ENCODE results near the gene CATSPER4. TPM values are rescaled to one million over a fixed set of nuclear protein-coding genes. Genes with fewer than 3 reads are reported as not detected.

CATSPER4 gene
- total RNA-seq, 1 experiment from 2014 or later, result 0.35 TPM

DNA sequence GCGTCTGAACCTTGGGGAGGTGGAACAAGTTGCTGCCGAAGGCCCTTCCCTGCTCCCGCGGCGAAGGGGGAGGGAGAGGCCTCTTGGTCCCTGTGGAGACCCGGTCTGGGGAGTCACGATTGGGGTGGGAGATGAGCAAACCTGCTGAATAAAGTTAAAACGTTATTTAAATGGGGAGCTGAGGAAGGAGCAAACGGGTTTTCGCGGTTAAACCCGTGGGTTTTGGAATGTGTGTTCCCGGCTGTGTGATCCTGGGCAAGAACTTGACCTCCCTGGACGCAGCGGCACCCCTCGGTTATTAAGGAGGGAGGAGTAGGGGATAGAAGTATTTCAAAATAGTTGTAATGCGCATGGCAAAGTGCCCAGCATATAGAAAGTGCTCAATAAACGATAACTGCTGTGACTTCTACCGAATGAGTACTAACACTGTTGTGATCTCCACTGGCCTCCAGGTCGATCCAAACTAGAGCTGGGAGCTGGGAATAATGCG, 28.1 kb upstream of the CATSPER4 start (continued):
- TF ChIP-seq, protein P1, sequence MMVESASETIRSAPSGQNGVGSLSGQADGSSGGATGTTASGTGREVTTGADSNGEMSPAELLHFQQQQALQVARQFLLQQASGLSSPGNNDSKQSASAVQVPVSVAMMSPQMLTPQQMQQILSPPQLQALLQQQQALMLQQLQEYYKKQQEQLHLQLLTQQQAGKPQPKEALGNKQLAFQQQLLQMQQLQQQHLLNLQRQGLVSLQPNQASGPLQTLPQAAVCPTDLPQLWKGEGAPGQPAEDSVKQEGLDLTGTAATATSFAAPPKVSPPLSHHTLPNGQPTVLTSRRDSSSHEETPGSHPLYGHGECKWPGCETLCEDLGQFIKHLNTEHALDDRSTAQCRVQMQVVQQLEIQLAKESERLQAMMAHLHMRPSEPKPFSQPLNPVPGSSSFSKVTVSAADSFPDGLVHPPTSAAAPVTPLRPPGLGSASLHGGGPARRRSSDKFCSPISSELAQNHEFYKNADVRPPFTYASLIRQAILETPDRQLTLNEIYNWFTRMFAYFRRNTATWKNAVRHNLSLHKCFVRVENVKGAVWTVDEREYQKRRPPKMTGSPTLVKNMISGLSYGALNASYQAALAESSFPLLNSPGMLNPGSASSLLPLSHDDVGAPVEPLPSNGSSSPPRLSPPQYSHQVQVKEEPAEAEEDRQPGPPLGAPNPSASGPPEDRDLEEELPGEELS (CRISPR knock-in tag; IDR thresholded peaks at IDR 0.05), result no peak

DNA sequence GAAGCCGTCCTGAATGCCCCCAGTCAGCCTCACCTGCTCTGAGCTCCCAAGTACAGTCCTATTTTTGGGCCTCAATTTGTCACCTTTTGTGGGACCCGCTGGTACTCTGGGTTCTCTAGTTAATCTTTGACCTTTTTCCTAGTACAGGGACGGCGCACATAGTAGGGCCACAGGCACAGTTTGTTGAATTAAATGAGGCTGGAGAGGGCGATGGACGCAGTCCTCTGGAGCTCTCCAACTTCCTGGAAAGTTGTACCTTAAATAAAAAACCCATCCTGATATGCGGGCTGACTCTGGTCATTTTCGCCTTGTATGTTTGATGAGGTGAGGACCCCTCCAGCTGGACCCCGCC, 26.7 kb upstream of the CATSPER4 start:
- CTCF ChIA-PET, result interaction anchor here (0.6 to 2.5 kb wide), 11 partner anchors 7 to 923 kb away, joined by 3 to 15 read pairs (median 4); partner anchors contain the start of genes CEP85 and CNKSR1
- H3K27ac Mint-ChIP-seq, result no peak overlapping the region
- H3K36me3 Mint-ChIP-seq, result no peaks in the 10 kb centered on the region
- ATAC-seq (no peak), DNase-seq (ENCODE audit: low spot score) (no peak)
- H3K27me3 Mint-ChIP-seq (ENCODE audit: low read depth), result peaks cover 73% of the 10 kb centered on the region
- peak overlapping the region; percentile 52 for H3K4me3 Mint-ChIP-seq
- TF ChIP-seq RORB (CRISPR knock-in tag; IDR thresholded peaks at IDR 0.05), result no peak
- no peaks in the 10 kb centered on the region for H3K9me3 Mint-ChIP-seq
- POLR2A ChIA-PET, result interaction anchor here (2.9 kb wide), 1 partner anchor 52 kb away, joined by 9 read pairs; the partner anchor contains the start of gene PDIK1L
- H3K4me1 Mint-ChIP-seq, result peaks cover 41% of the 10 kb centered on the region

DNA sequence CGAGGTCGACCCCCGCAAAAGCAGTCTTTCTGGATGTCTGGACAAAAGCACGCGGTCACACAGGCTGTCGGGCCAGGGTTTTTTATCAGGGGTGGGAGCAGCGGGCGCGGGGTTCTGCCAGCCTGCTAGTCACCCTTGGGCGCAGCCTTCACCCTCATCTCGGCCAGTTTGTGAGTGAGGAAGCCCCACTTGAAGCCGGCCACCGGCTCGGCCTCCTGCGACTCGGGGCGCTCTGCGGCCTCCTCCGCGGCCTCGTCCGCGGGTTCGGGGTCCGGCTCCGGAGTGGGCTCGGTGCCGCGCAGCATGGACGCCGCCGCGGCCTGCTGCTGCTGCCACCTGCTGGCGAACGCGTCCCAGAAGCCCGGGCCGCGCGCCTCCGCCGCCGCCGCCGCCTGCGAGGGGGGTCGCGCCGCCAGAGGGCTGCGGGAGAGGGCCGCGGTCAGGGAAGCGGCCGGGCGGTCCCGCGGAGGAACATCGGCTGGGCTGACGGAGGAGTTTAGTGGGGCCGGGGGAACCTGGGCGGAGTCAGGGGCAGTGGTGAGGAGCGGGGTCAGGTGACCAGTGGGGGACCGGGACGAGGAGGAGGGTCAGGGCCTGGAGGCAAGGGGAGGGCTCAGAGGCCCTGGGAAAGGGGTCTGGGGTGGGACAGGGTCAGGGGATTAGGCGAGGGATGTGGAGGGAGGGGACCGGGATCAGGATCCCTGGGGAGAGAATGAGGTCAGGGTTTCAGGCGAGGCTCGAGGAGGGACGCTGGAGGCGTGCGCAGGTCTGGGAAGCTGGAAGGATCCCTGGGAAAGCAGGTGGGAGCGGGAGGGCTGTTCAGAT, 26.2 kb upstream of the CATSPER4 start:
- H3K36me3 Mint-ChIP-seq, result no peaks in the 10 kb centered on the region
- peak; percentile 61 for ATAC-seq
- POLR2A ChIA-PET, result interaction anchor here (0.6 to 2.9 kb wide), 4 partner anchors 13 to 70 kb away, joined by 3 to 9 read pairs (median 4); partner anchors contain the start of genes CEP85, CNKSR1 and PDIK1L
- peak; percentile 77 for DNase-seq (ENCODE audit: low spot score)
- peak overlapping the region; percentile 83 for H3K4me3 Mint-ChIP-seq
- H3K27me3 Mint-ChIP-seq (ENCODE audit: low read depth), result peaks cover 67% of the 10 kb centered on the region
- peak overlapping the region; percentile 91 for H3K27ac Mint-ChIP-seq
- no peaks in the 10 kb centered on the region for H3K9me3 Mint-ChIP-seq
- peaks cover 41% of the 10 kb centered on the region for H3K4me1 Mint-ChIP-seq
- CTCF ChIA-PET, result interaction anchor here (0.6 to 2.5 kb wide), 18 partner anchors 8 to 923 kb away, joined by 3 to 15 read pairs (median 6); partner anchors contain the start of genes CATSPER4, CEP85 and CNKSR1
- TF ChIP-seq FOXP1 (CRISPR knock-in tag; IDR thresholded peaks at IDR 0.05; ENCODE audit: borderline replicate concordance) (peak; percentile 50; the same call in 1 of the 2 replicates), NFATC4 (CRISPR knock-in tag; IDR thresholded peaks at IDR 0.05) (no peak), GABPB1 (CRISPR knock-in tag; IDR thresholded peaks at IDR 0.05) (no peak), TCF7 (CRISPR knock-in tag; IDR thresholded peaks at IDR 0.05; ENCODE audit: low read depth) (no peak), SMAD3 (CRISPR knock-in tag; IDR thresholded peaks at IDR 0.05; ENCODE audit: borderline replicate concordance) (no peak), JUN (CRISPR knock-in tag; IDR thresholded peaks at IDR 0.05) (no peak), ZNF232 (CRISPR knock-in tag; IDR thresholded peaks at IDR 0.05) (no peak), CBFB (CRISPR knock-in tag; IDR thresholded peaks at IDR 0.05; ENCODE audit: low read depth) (no peak), PRRX2 (CRISPR knock-in tag; IDR thresholded peaks at IDR 0.05) (no peak)
- TF ChIP-seq, protein P2, sequence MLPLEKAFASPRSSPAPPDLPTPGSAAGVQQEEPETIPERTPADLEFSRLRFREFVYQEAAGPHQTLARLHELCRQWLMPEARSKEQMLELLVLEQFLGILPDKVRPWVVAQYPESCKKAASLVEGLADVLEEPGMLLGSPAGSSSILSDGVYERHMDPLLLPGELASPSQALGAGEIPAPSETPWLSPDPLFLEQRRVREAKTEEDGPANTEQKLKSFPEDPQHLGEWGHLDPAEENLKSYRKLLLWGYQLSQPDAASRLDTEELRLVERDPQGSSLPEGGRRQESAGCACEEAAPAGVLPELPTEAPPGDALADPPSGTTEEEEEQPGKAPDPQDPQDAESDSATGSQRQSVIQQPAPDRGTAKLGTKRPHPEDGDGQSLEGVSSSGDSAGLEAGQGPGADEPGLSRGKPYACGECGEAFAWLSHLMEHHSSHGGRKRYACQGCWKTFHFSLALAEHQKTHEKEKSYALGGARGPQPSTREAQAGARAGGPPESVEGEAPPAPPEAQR (CRISPR knock-in tag; IDR thresholded peaks at IDR 0.05), result no peak
- TF ChIP-seq, protein P3, sequence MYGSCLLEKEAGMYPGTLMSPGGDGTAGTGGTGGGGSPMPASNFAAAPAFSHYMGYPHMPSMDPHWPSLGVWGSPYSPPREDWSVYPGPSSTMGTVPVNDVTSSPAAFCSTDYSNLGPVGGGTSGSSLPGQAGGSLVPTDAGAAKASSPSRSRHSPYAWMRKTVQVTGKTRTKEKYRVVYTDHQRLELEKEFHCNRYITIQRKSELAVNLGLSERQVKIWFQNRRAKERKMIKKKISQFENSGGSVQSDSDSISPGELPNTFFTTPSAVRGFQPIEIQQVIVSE (CRISPR knock-in tag; IDR thresholded peaks at IDR 0.05; ENCODE audit: borderline replicate concordance), result no peak
- TF ChIP-seq, protein P4, sequence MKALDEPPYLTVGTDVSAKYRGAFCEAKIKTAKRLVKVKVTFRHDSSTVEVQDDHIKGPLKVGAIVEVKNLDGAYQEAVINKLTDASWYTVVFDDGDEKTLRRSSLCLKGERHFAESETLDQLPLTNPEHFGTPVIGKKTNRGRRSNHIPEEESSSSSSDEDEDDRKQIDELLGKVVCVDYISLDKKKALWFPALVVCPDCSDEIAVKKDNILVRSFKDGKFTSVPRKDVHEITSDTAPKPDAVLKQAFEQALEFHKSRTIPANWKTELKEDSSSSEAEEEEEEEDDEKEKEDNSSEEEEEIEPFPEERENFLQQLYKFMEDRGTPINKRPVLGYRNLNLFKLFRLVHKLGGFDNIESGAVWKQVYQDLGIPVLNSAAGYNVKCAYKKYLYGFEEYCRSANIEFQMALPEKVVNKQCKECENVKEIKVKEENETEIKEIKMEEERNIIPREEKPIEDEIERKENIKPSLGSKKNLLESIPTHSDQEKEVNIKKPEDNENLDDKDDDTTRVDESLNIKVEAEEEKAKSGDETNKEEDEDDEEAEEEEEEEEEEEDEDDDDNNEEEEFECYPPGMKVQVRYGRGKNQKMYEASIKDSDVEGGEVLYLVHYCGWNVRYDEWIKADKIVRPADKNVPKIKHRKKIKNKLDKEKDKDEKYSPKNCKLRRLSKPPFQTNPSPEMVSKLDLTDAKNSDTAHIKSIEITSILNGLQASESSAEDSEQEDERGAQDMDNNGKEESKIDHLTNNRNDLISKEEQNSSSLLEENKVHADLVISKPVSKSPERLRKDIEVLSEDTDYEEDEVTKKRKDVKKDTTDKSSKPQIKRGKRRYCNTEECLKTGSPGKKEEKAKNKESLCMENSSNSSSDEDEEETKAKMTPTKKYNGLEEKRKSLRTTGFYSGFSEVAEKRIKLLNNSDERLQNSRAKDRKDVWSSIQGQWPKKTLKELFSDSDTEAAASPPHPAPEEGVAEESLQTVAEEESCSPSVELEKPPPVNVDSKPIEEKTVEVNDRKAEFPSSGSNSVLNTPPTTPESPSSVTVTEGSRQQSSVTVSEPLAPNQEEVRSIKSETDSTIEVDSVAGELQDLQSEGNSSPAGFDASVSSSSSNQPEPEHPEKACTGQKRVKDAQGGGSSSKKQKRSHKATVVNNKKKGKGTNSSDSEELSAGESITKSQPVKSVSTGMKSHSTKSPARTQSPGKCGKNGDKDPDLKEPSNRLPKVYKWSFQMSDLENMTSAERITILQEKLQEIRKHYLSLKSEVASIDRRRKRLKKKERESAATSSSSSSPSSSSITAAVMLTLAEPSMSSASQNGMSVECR (CRISPR knock-in tag; IDR thresholded peaks at IDR 0.05; ENCODE audit: borderline replicate concordance), result no peak
- TF ChIP-seq, protein P5, sequence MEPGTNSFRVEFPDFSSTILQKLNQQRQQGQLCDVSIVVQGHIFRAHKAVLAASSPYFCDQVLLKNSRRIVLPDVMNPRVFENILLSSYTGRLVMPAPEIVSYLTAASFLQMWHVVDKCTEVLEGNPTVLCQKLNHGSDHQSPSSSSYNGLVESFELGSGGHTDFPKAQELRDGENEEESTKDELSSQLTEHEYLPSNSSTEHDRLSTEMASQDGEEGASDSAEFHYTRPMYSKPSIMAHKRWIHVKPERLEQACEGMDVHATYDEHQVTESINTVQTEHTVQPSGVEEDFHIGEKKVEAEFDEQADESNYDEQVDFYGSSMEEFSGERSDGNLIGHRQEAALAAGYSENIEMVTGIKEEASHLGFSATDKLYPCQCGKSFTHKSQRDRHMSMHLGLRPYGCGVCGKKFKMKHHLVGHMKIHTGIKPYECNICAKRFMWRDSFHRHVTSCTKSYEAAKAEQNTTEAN (CRISPR knock-in tag; IDR thresholded peaks at IDR 0.05), result no peak
- TF ChIP-seq, protein P6, sequence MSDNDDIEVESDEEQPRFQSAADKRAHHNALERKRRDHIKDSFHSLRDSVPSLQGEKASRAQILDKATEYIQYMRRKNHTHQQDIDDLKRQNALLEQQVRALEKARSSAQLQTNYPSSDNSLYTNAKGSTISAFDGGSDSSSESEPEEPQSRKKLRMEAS (CRISPR knock-in tag; IDR thresholded peaks at IDR 0.05), result 0 out of 2 replicates have a peak, but pooled peaks have one; percentile 2
- TF ChIP-seq, protein P7, sequence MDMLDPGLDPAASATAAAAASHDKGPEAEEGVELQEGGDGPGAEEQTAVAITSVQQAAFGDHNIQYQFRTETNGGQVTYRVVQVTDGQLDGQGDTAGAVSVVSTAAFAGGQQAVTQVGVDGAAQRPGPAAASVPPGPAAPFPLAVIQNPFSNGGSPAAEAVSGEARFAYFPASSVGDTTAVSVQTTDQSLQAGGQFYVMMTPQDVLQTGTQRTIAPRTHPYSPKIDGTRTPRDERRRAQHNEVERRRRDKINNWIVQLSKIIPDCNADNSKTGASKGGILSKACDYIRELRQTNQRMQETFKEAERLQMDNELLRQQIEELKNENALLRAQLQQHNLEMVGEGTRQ (CRISPR knock-in tag; IDR thresholded peaks at IDR 0.05), result peak; percentile 92
- TF ChIP-seq, protein P8, sequence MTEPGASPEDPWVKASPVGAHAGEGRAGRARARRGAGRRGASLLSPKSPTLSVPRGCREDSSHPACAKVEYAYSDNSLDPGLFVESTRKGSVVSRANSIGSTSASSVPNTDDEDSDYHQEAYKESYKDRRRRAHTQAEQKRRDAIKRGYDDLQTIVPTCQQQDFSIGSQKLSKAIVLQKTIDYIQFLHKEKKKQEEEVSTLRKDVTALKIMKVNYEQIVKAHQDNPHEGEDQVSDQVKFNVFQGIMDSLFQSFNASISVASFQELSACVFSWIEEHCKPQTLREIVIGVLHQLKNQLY (CRISPR knock-in tag; IDR thresholded peaks at IDR 0.05), result no peak
